Liver (tissue), 9 donors: Measurements from ENCODE around the gene CRACDL. TPM values are rescaled to one million over a fixed set of nuclear protein-coding genes. Genes with fewer than 3 reads are reported as not detected.

Experiments
- DNase-seq: peaks from one replicate; pipeline ENCODE4 v3.0.0-alpha.2; 2017; ENCODE audit warnings: low spot score
- H3K27ac ChIP-seq, 2 donors: one replicate each; pipeline ENCODE4 v1.7.0; 2013; ENCODE audit warnings: inconsistent platforms in 2 of 2, low read length in 2 of 2, control low read depth in 1 of 2, low read depth in 1 of 2, mild to moderate bottlenecking in 1 of 2
- H3K27me3 ChIP-seq, 4 donors: one replicate each; pipeline versions ENCODE4 v1.6.1 to v1.7.0; 2013; ENCODE audit warnings: low read length in 3 of 4, inconsistent platforms in 1 of 4, mild to moderate bottlenecking in 1 of 4, moderate library complexity in 1 of 4; ENCODE audit not compliant: control insufficient read depth in 4 of 4, insufficient read depth in 4 of 4
- H3K36me3 ChIP-seq, 4 donors: one replicate each; pipeline versions ENCODE4 v1.6.1 to v1.7.0; 2013; ENCODE audit warnings: low read length in 3 of 4, mild to moderate bottlenecking in 3 of 4, low read depth in 1 of 4, moderate library complexity in 1 of 4; ENCODE audit not compliant: control insufficient read depth in 4 of 4, insufficient read depth in 3 of 4
- H3K4me1 ChIP-seq, 4 donors: one replicate each; pipeline versions ENCODE4 v1.6.1 to v1.7.0; 2013; ENCODE audit warnings: low read length in 3 of 4, mild to moderate bottlenecking in 3 of 4, moderate library complexity in 1 of 4; ENCODE audit not compliant: control insufficient read depth in 4 of 4, insufficient read depth in 4 of 4
- H3K4me3 ChIP-seq, 3 donors: one replicate each; pipeline versions ENCODE4 v1.6.1 to v1.7.0; 2013; ENCODE audit warnings: low read length in 3 of 3, control low read depth in 1 of 3, low read depth in 1 of 3, mild to moderate bottlenecking in 1 of 3
- H3K9ac ChIP-seq, 2 donors: one replicate each; pipeline ENCODE4 v1.7.0; 2013; ENCODE audit warnings: low read length in 2 of 2, mild to moderate bottlenecking in 2 of 2, moderate library complexity in 2 of 2, control low read depth in 1 of 2, low read depth in 1 of 2
- H3K9me3 ChIP-seq, 4 donors: one replicate each; pipeline versions ENCODE4 v1.6.1 to v1.7.0; 2013; ENCODE audit warnings: low read length in 3 of 4; ENCODE audit not compliant: control insufficient read depth in 4 of 4
- ATF3 ChIP-seq: IDR thresholded peaks from 2 replicates; pipeline ENCODE4 v1.6.1; 2016; ENCODE audit warnings: antibody characterized with exemption
- CTCF ChIP-seq: fragments of 150-350 bp; IDR thresholded peaks from 2 replicates; pipeline ENCODE4 v1.5.1; 2017; ENCODE audit warnings: improper control_type of control experiment, low read depth, low read length; ENCODE audit not compliant: missing input control
- EGR1 ChIP-seq, 2 donors: IDR thresholded peaks; 2 replicates each; pipeline ENCODE4 v1.6.1; 2016 to 2018; ENCODE audit warnings: antibody characterized with exemption in 2 of 2, low read depth in 2 of 2
- FOXA1 ChIP-seq: IDR thresholded peaks from 2 replicates; pipeline ENCODE4 v1.6.1; 2016; ENCODE audit warnings: antibody characterized with exemption
- FOXA2 ChIP-seq: IDR thresholded peaks from 2 replicates; pipeline ENCODE4 v1.6.1; 2016; ENCODE audit warnings: antibody characterized with exemption
- GABPA ChIP-seq, 2 donors: IDR thresholded peaks in 1 of 2; conservative IDR thresholded peaks in 1 of 2; 2 replicates each; pipeline ENCODE4 v1.6.1; 2016; ENCODE audit warnings: antibody characterized with exemption in 2 of 2, mild to moderate bottlenecking in 1 of 2, moderate library complexity in 1 of 2
- HNF4A ChIP-seq, 2 donors: conservative IDR thresholded peaks; 2 replicates each; pipeline ENCODE4 v1.6.1; 2016; ENCODE audit warnings: antibody characterized with exemption in 2 of 2, mild to moderate bottlenecking in 2 of 2
- HNF4G ChIP-seq: IDR thresholded peaks from 2 replicates; pipeline ENCODE4 v1.6.1; 2016; ENCODE audit warnings: antibody characterized with exemption
- JUND ChIP-seq, 2 donors: IDR thresholded peaks; 2 replicates each; pipeline ENCODE4 v1.6.1; 2016; ENCODE audit warnings: antibody characterized with exemption in 2 of 2
- MAX ChIP-seq: IDR thresholded peaks from 2 replicates; pipeline ENCODE4 v1.6.1; 2016; ENCODE audit warnings: antibody characterized with exemption
- NR2F2 ChIP-seq: IDR thresholded peaks from 2 replicates; pipeline ENCODE4 v1.6.1; 2016; ENCODE audit warnings: antibody characterized with exemption
- RAD21 ChIP-seq, 2 donors: IDR thresholded peaks; 2 replicates each; pipeline ENCODE4 v1.6.1; 2016; ENCODE audit warnings: antibody characterized with exemption in 2 of 2, mild to moderate bottlenecking in 2 of 2
- REST ChIP-seq: IDR thresholded peaks from 2 replicates; pipeline ENCODE4 v1.6.1; 2016; ENCODE audit warnings: antibody characterized with exemption, mild to moderate bottlenecking
- RXRA ChIP-seq, 2 donors: IDR thresholded peaks; 2 replicates each; pipeline ENCODE4 v1.6.1; 2017 to 2018; ENCODE audit warnings: antibody characterized with exemption in 2 of 2, mild to moderate bottlenecking in 1 of 2
- SP1 ChIP-seq: IDR thresholded peaks from 2 replicates; pipeline ENCODE4 v1.6.1; 2018; ENCODE audit warnings: antibody characterized with exemption, mild to moderate bottlenecking
- TAF1 ChIP-seq: conservative IDR thresholded peaks from 2 replicates; pipeline ENCODE4 v1.6.1; 2016; ENCODE audit warnings: antibody characterized with exemption, mild to moderate bottlenecking
- YY1 ChIP-seq: IDR thresholded peaks from 2 replicates; pipeline ENCODE4 v1.6.1; 2016; ENCODE audit warnings: antibody characterized with exemption, mild to moderate bottlenecking
- ZBTB33 ChIP-seq: IDR thresholded peaks from 2 replicates; pipeline ENCODE4 v1.6.1; 2016; ENCODE audit warnings: antibody characterized with exemption
- WGBS: extraction: QIAGEN DNeasy Blood & Tissue Kit; methylation state at CpG from one replicate; pipeline ENCODE4 v1.1.7; 2013; 5-methylcytosine and 5-hydroxymethylcytosine counted together
- polyA plus RNA-seq, 2 donors: library from polyadenylated mRNA; stranded (reverse) in 1 of 2; unstranded in 1 of 2; fragments of 200-250 nt in 1 of 2; fragments of >200 nt in 1 of 2; fragmentation: Nextera tagmentation in 1 of 2; extraction: Ambion mirVana in 1 of 2; gene quantifications; one replicate each; pipeline versions ENCODE4 v1.2.1 to v1.2.3, GENCODE V29; 2013 to 2015
- total RNA-seq, 2 donors: library from RNA; depleted of rRNA; stranded (reverse); fragments of >200 nt; gene quantifications; one replicate each; pipeline ENCODE4 v1.2.3, GENCODE V29; 2014
- donor health status: healthy.
- donor health status: healthy.
- donor health status: healthy.
- donor health status: healthy.
- donor health status: healthy.

Gene CRACDL
- total and polyA plus RNA-seq, 4 donors, result 0.13 to 0.46 (median 0.29) TPM

- H3K36me3 ChIP-seq, result no peaks in the 10 kb centered on the region
- WGBS, result 85% methylated on average over 9 of the region's 9 CpGs
- DNase-seq, result no peak
- no peak overlapping the region for H3K27ac ChIP-seq
- H3K9me3 ChIP-seq, result no peaks in the 10 kb centered on the region
- H3K9ac ChIP-seq, result no peak overlapping the region
- H3K4me3 ChIP-seq, result no peak overlapping the region
- H3K4me1 ChIP-seq, result no peaks in the 10 kb centered on the region
- TF ChIP-seq YY1, result no peak
- no peak for TF ChIP-seq HNF4G
- TF ChIP-seq ZBTB33, result no peak
- no peak for TF ChIP-seq GABPA (IDR thresholded peaks at IDR 0.05 in 1 of 2, conservative IDR thresholded peaks at IDR 0.05 in 1 of 2)
- no peak for TF ChIP-seq RXRA (IDR thresholded peaks at IDR 0.05)
- TF ChIP-seq EGR1 (IDR thresholded peaks at IDR 0.05; ENCODE audit: low read depth in 2 of 2), result no peak
- no peak for TF ChIP-seq CTCF
- H3K27me3 ChIP-seq, result no peaks in the 10 kb centered on the region
Measured at GRCh38 chr2:98921062-98921461, 15.0 kb downstream of the CRACDL start.

- no peak for DNase-seq
- 76% methylated on average over 4 of the region's 4 CpGs for WGBS
- Histone ChIP-seq H3K9ac (no peak overlapping the region), H3K27ac (no peak overlapping the region), H3K4me1 (no peaks in the 10 kb centered on the region), H3K27me3 (no peaks in the 10 kb centered on the region), H3K4me3 (no peak overlapping the region), H3K36me3 (no peaks in the 10 kb centered on the region), H3K9me3 (no peaks in the 10 kb centered on the region)
- TF ChIP-seq RAD21 (IDR thresholded peaks at IDR 0.05), result no peak
- TF ChIP-seq TAF1, result no peak
- TF ChIP-seq RXRA (IDR thresholded peaks at IDR 0.05), result no peak
- no peak for TF ChIP-seq MAX
- TF ChIP-seq HNF4A (conservative IDR thresholded peaks at IDR 0.05), result no peak
- TF ChIP-seq REST, result no peak
- TF ChIP-seq CTCF, result no peak
- no peak for TF ChIP-seq SP1
- no peak for TF ChIP-seq JUND (IDR thresholded peaks at IDR 0.05)
- no peak for TF ChIP-seq ZBTB33
- no peak for TF ChIP-seq EGR1 (IDR thresholded peaks at IDR 0.05; ENCODE audit: low read depth in 2 of 2)
- no peak for TF ChIP-seq HNF4G
- TF ChIP-seq FOXA1, result no peak
- no peak for TF ChIP-seq NR2F2
- TF ChIP-seq ATF3, result no peak
- no peak for TF ChIP-seq FOXA2
- no peak for TF ChIP-seq GABPA (IDR thresholded peaks at IDR 0.05 in 1 of 2, conservative IDR thresholded peaks at IDR 0.05 in 1 of 2)
- TF ChIP-seq YY1, result no peak
Measured at GRCh38 chr2:98917031-98917471, 19.0 kb downstream of the CRACDL start.
